ENCODE measurements around the gene AS3MT. TPM values are rescaled to one million over a fixed set of nuclear protein-coding genes. Genes with fewer than 3 reads are reported as not detected.
"Not testable (repeated sequence)": the region's sequence is repeated elsewhere in the genome, so short reads cannot be mapped to it uniquely, and the experiment has no call there.

AS3MT gene
- total and polyA plus RNA-seq, 2 of the 8 experiments (the other 6 are each of a cell fraction or from before 2014, with no cell fraction given): 5.8 to 10.3 TPM

DNA sequence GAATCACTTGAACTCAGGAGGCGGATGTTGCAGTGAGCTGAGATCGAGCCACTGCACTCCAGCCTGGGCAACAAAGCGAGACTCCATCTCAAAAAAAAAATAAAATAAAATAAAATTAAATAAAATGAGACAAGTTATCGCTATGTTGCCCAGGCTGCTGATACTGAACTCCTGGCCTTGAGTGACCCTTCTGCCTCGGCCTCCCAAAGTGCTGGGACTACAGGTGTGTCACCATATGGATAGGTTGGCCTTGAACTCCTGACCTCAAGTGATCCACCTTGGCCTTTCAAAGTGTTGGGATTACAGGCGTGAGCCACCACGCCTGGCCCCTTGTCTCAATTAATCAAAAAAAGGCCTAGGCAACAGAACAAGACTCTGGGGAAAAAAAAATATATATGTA lies 16.0 kb upstream of the AS3MT start:
- not testable (repeated sequence) for H3K4me1 ChIP-seq (replicated peaks in 1 of 4; ENCODE audit: control insufficient read depth in 3 of 4, insufficient read depth in 4 of 4, low read length in 3 of 4); H4K91ac ChIP-seq (replicated peaks; ENCODE audit: insufficient read length, low read length); H3K27me3 ChIP-seq (replicated peaks in 1 of 4; ENCODE audit: control insufficient read depth in 3 of 4, extremely low read depth in 1 of 4, insufficient read depth in 3 of 4, low read length in 3 of 4); H2BK120ac ChIP-seq (replicated peaks; ENCODE audit: low read depth, low read length); H3K79me2 ChIP-seq (ENCODE audit: control insufficient read depth in 1 of 2, insufficient read depth in 2 of 2, low read length in 2 of 2); H4K20me1 ChIP-seq (replicated peaks in 1 of 2; ENCODE audit: control insufficient read depth in 1 of 2, insufficient read depth in 2 of 2, low read length in 2 of 2); H3K4ac ChIP-seq (replicated peaks; ENCODE audit: insufficient read length, low read depth, low read length); H2BK15ac ChIP-seq (ENCODE audit: low read length); FAIRE-seq; H4K5ac ChIP-seq (ENCODE audit: insufficient read length, low read depth, low read length); H2AK5ac ChIP-seq (ENCODE audit: low read depth, low read length); H2AFZ ChIP-seq (ENCODE audit: low read length); H3K23me2 ChIP-seq (ENCODE audit: low read depth, low read length); H3K36me3 ChIP-seq (ENCODE audit: control insufficient read depth in 2 of 4, insufficient read depth in 4 of 4, low read length in 3 of 4); H2BK12ac ChIP-seq (ENCODE audit: low read depth, low read length); H2BK20ac ChIP-seq (ENCODE audit: low read length); H4K8ac ChIP-seq (ENCODE audit: extremely low read depth, insufficient read depth, low read length); H3K9me3 ChIP-seq (ENCODE audit: insufficient read depth in 2 of 2, low read depth in 1 of 2, low read length in 1 of 2); H3K9ac ChIP-seq (replicated peaks in 1 of 4; ENCODE audit: extremely low read depth in 1 of 4, low read depth in 3 of 4, low read length in 3 of 4); H3K4me3 ChIP-seq (ENCODE audit: extremely low read depth in 1 of 4, insufficient read depth in 2 of 4, low read depth in 3 of 4, low read length in 4 of 4); DNase-seq (ENCODE audit: low read depth in 1 of 2, low spot score in 2 of 2); H3K27ac ChIP-seq (ENCODE audit: low read depth, low read length); H3K56ac ChIP-seq (replicated peaks; ENCODE audit: insufficient read length, low read depth, low read length); H3K18ac ChIP-seq (ENCODE audit: extremely low read depth, low read length); H3K23ac ChIP-seq (ENCODE audit: insufficient read length); H3K14ac ChIP-seq (ENCODE audit: insufficient read length); H2BK5ac ChIP-seq (ENCODE audit: low read depth, low read length); H3K79me1 ChIP-seq (ENCODE audit: low read depth, low read length); H3K4me2 ChIP-seq (ENCODE audit: insufficient read depth in 1 of 2, low read depth in 2 of 2, low read length in 2 of 2)
- POLR2A ChIA-PET (ENCODE audit: partially characterized antibody): interaction anchor here (1.2 to 1.9 kb wide), 2 partner anchors 17 to 51 kb away, joined by 3 to 5 read pairs; no protein-coding TSS in a partner anchor
- 93% methylated on average over 7 of the region's 7 CpGs; no CpG with 5 or more reads in 1 of the 2 experiments for WGBS, 2 experiments (ENCODE audit: extremely low coverage in 1 of 2, insufficient coverage in 1 of 2, insufficient read length in 1 of 2, insufficient replicate concordance in 2 of 2, low coverage in 1 of 2, low lambda C conversion rate in 2 of 2, missing lambda C conversion rate in 1 of 2)
- CTCF ChIA-PET (ENCODE audit: partially characterized antibody): interaction anchor here (1.0 kb wide), 2 partner anchors 17 to 51 kb away, joined by 3 read pairs; no protein-coding TSS in a partner anchor

All from H1 (cell line).